HG02610 (cell line): ENCODE measurements around the gene EEF2KMT.
"Not testable (repeated sequence)": the region's sequence is repeated elsewhere in the genome, so short reads cannot be mapped to it uniquely, and the experiment has no call there.

Experiments
- ATAC-seq: cut with Tn5 transposase; IDR thresholded peaks from one replicate; pipeline ENCODE4 v1.9.1; 2021; ENCODE audit warnings: mild to moderate bottlenecking, moderate library complexity; ENCODE audit not compliant: unreplicated experiment

Gene EEF2KMT

GRCh38 chr16:5097470-5098220 is at the start of gene EEF2KMT:
Gene EEF2KMT, minus strand, starts transcription at chr16:5097795. Its CDS starts 56 bp downstream, at chr16:5097739.
- peak; percentile 97 for ATAC-seq

GRCh38 chr16:5144621-5144956 is 47.0 kb upstream of the EEF2KMT start:
- not testable (repeated sequence) for ATAC-seq

GRCh38 chr16:5143761-5144620 is 46.4 kb upstream of the EEF2KMT start:
- ATAC-seq, result no peak

GRCh38 chr16:5140151-5140550 is 42.6 kb upstream of the EEF2KMT start:
- ATAC-seq, result not testable (repeated sequence)

- ATAC-seq, result not testable (repeated sequence)
Measured at GRCh38 chr16:5134739-5135452, 37.3 kb upstream of the EEF2KMT start.

- not testable (repeated sequence) for ATAC-seq
Measured at GRCh38 chr16:5132915-5133600, 35.5 kb upstream of the EEF2KMT start.

- ATAC-seq, result not testable (repeated sequence)
Measured at GRCh38 chr16:5131467-5132004, 33.9 kb upstream of the EEF2KMT start.

- ATAC-seq, result not testable (repeated sequence)
Measured at GRCh38 chr16:5117300-5118087, 19.9 kb upstream of the EEF2KMT start.

- not testable (repeated sequence) for ATAC-seq
Measured at GRCh38 chr16:5116780-5117295, 19.2 kb upstream of the EEF2KMT start.

GRCh38 chr16:5110933-5111332 is 13.3 kb upstream of the EEF2KMT start:
- not testable (repeated sequence) for ATAC-seq

- no peak for ATAC-seq
Measured at GRCh38 chr16:5108505-5109158, 11.0 kb upstream of the EEF2KMT start.

- ATAC-seq, result not testable (repeated sequence)
Measured at GRCh38 chr16:5105039-5105438, 7.4 kb upstream of the EEF2KMT start.

- ATAC-seq, result not testable (repeated sequence)
Measured at GRCh38 chr16:5103296-5104032, 5.9 kb upstream of the EEF2KMT start.

- ATAC-seq, result not testable (repeated sequence)
Measured at GRCh38 chr16:5099174-5099573, 1.6 kb upstream of the EEF2KMT start.

GRCh38 chr16:5098221-5099159 is 895 bp upstream of the EEF2KMT start:
- ATAC-seq, result not testable (repeated sequence)

GRCh38 chr16:5097061-5097469 is 530 bp downstream of the EEF2KMT start:
- not testable (repeated sequence) for ATAC-seq
